HG03159 (cell line): ENCODE data around the gene ARSB.
"Not testable (repeated sequence)": the region's sequence is repeated elsewhere in the genome, so short reads cannot be mapped to it uniquely, and the experiment has no call there.

Experiments
- ATAC-seq: cut with Tn5 transposase; IDR thresholded peaks from one replicate; pipeline ENCODE4 v1.9.1; 2021; ENCODE audit warnings: mild to moderate bottlenecking, moderate library complexity; ENCODE audit not compliant: unreplicated experiment

Gene ARSB

GRCh38 chr5:78907255-78907891 lies 77.7 kb downstream of the ARSB start:
- ATAC-seq, result no peak

- ATAC-seq, result peak; percentile 52
Observed at GRCh38 chr5:78905084-78905938, 79.8 kb downstream of the ARSB start.

GRCh38 chr5:78903861-78904260 lies 81.2 kb downstream of the ARSB start:
- ATAC-seq, result no peak

- no peak for ATAC-seq
Observed at GRCh38 chr5:78903353-78903752, 81.8 kb downstream of the ARSB start.

GRCh38 chr5:78899922-78900362 lies 85.2 kb downstream of the ARSB start:
- ATAC-seq, result no peak

GRCh38 chr5:78896132-78896531 lies 89.0 kb downstream of the ARSB start:
- no peak for ATAC-seq

- ATAC-seq, result no peak
Observed at GRCh38 chr5:78895616-78896015, 89.5 kb downstream of the ARSB start.

- ATAC-seq, result no peak
Observed at GRCh38 chr5:78893940-78894677, 91.0 kb downstream of the ARSB start.

GRCh38 chr5:78890667-78891379 lies 94.3 kb downstream of the ARSB start:
- no peak for ATAC-seq

- ATAC-seq, result no peak
Observed at GRCh38 chr5:78889369-78890140, 95.6 kb downstream of the ARSB start.

GRCh38 chr5:78888580-78889368 lies 96.3 kb downstream of the ARSB start:
- ATAC-seq, result no peak

GRCh38 chr5:78887384-78888118 lies 97.6 kb downstream of the ARSB start:
- peak; percentile 98 for ATAC-seq

- ATAC-seq, result no peak
Observed at GRCh38 chr5:78886341-78887230, 98.5 kb downstream of the ARSB start.

- ATAC-seq, result no peak
Observed at GRCh38 chr5:78881884-78882283, 103.2 kb downstream of the ARSB start.

- no peak for ATAC-seq
Observed at GRCh38 chr5:78879516-78879915, 105.6 kb downstream of the ARSB start.

- ATAC-seq, result not testable (repeated sequence)
Observed at GRCh38 chr5:78866076-78866475, 119.0 kb downstream of the ARSB start.

- no peak for ATAC-seq
Observed at GRCh38 chr5:78858364-78858763, 126.7 kb downstream of the ARSB start.

- ATAC-seq, result no peak
Observed at GRCh38 chr5:78855026-78855425, 130.1 kb downstream of the ARSB start.
